SHP77 (cell line): ENCODE results near the gene DENND2A.
A peak's percentile ranks its signal among the peaks of the same experiment; 100 is the strongest.
"Not testable (repeated sequence)": the region's sequence is repeated elsewhere in the genome, so short reads cannot be mapped to it uniquely, and the experiment has no call there.

Experiments
- DNase-seq, 2 experiments: peaks; one replicate each; lab custom pipeline; 2025; lab: John Stamatoyannopoulos, UW

The DENND2A gene

DNA sequence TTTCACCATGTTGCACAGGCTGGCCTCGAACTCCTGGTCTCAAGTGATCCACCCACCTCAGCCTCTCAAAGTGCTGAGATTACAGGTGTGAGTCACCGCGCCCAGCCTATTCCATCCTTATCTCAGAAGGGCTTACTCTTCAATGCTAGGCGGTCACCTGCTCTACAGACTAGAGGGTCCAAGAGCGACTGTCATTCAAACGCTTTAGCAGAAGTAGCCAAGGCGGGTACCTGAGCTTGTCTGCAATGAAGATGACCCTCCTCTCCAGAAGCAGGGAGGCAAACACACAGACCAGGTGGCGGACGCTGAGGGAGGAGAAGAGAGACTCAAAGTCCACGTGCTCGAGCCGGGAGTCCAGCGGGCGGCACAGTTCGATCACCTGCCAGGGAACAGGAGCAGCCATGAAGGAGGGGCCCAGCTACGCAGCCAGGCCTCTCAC lies 96.2 kb downstream of the DENND2A start:
- DNase-seq: no peak

DNA sequence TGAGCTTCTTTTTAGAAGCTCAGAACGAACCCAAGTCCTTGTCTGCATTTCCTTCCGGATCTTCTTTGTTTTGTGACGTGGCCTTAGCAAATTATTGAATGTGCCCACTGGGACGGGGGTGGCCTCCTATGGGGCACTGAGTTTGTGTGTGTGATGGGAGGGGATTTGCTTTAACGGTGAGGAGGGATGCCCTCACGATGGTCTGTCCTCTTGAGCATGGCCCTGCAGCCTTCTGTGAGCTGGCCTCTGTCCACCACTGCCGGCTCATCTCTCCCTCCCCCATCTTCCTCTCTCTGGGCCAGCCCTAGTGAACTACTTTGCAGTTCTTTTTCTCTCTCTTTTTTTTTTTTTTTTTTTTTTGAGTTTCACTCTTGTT lies 98.4 kb downstream of the DENND2A start:
- no peak for DNase-seq

DNA sequence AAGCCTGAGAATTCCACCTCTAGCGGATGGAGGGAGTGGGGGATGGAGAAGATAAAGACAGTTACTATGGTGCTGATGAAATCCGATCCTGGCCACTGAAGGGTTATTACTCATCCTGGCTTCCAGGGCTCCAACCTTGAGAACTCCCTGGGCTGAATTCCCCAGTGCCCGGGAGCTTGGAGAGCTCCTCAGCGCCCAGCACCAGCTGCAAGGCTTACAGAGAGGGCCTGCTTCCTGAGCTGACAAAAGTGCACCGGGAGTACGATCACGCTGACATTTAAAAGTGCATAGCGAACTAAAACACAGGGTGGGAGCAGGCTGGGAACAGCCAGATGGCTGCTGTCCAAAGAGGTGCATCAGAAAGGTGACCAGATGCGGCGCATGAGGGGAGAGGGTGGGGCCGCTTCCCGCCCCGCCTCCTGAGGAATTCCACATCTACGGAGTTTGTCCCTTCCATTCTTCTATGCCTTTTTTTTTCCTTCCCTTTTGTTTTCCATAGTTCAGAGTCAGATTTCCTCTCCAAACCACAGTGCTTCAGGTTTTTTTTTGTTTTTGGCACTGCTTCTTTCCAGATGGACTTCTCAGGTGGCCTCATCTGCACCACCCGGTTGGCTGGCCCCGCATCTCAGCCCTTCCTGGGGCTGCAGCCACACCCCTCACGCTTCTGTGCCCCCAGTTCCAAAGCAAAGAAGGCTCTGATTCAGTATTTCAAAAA lies 98.9 kb downstream of the DENND2A start:
- DNase-seq: peak; percentile 72 to 86

DNA sequence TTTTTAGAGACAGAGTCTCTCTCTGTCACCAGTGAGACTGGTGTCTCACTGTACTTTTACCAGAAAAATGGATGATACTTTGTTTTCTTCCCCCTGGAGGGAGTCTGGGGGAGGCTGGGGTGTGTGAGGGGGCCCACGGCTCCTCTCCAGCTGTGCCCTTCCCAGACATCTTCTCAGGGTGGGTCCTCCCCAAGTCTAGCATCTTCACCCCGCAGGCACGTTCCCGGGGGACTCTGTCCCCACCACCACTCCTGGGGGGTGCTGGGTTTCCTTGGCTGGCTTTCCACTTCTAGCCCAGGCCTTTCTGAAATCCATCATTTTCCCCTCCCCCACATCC lies 99.5 kb downstream of the DENND2A start:
- DNase-seq: no peak

DNA sequence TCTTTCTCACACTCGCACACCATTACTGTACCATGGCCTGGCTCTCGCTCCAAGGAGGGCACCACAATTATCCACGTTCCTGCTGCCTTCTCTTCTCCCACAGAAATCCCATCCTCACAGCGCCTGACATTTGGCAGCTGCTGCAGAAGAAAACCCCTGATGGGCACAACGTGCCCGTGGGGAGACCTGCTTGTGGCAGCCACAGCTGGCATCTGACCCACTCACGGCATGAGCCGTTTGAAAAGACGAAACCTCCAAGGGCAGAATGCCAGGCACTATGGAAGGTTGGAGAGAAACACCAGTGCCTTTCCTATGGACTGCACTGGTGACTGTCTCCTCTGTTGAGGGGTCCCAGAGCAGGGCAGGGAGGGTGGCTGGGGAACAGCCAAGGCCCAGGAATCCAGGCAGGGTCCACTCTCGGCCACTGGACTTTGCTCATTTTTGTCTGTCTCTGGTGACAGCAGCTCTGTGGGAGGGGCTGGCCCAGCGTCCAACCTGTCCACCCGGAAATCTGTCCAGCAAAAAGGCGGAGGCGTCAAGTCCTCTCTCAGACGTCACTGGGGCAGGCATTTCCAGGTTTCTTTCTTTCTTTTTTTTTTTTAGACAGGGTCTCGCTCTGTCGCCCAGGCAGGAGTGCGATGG lies 100.4 kb downstream of the DENND2A start:
- no peak for DNase-seq

DNA sequence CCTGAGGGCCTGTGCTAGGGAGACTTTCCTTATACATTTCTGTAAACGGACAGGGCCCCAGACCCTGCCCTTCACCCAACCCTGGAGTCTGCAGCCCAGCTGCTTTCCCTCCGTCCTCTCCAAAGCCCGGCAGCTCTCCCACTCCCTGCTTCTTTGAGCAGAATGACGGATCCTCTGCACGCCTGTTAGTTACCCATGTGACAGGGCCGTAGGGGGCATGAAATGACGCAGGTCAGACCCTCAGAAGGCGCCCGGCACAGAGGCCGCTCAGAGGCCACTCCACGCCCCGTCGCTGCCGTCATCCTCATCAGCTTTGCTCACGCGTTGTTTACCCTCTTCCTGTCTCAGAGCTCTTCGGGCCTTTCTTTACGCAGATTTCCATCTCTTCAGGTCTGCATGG lies 101.2 kb downstream of the DENND2A start:
- DNase-seq: no peak

DNA sequence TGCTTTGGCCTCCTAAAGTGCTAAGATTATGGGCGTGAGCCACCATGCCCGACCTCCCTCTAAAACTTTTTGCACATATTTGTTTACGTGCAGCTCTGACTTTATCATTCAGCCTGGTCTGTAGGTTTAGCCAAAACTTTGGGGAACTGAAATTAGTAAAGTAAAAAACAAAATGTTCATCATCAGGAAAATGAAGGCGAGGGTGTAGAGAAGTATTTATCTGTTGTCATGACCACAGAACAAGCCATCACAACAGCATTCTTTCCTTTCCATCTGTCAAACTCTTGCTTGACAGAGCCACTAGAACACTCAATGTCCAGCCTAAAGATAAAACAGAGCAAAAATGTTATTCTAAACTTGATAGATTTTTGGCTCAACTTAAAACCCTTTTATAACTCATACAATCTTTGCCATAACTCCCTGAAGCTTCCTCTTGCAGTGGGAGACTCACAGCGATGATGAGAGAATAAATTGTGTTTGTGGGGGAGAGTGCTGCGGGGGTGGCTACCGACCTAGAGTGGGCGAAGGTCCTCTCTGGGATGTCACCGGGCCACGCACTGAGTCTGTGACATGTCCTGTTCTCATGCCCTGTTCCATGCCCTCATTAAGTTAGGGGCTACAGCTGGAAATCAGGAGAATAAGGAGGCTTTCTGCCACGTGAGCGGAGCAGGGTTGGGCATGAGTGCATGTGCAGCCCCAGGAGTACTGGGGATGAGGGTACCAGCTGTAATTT lies 102.7 kb downstream of the DENND2A start:
- DNase-seq: no peak

DNA sequence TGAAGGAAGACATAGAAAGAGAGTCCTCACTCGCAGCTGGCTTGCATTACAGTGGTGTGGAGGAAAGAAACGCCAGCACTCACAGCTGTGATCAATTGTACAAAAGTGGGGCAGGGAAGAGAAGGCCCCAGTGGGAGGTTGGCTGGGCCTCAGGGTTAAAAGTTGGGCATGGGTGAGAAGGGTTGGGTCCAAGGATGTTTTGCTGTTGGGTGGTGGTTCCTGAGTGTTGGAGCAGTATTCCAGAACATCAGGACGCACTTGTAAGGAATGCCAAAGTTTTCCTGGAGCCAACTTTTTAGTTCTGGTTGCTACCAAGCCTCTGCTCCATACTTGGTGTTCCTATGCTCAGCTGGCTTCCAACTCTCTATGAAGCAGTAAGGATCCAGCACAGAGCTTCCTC lies 105.9 kb downstream of the DENND2A start:
- no peak for DNase-seq

DNA sequence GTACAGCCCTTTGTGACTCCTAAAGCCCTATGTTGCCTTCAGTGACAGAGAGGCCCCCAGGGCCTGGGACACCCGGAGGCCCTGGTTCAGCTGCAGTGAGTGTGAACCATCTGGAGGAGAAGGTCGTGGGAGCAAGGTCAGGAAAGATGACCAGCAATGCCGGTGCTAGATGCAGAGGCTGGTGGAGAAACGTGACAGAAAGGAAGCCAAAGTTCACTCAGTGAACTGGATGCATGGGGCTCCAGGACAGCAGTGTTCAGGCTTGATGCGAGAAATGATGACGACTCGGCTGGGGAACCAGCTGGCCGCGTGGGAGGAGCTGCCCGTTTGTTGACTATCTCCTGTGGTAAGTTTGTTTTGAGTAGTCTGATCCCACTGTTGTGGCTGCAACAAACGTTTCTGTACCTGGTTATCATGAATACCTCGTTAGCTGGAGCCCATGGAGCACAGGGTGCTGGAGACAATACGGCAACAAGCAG lies 107.2 kb downstream of the DENND2A start:
- no peak for DNase-seq

DNA sequence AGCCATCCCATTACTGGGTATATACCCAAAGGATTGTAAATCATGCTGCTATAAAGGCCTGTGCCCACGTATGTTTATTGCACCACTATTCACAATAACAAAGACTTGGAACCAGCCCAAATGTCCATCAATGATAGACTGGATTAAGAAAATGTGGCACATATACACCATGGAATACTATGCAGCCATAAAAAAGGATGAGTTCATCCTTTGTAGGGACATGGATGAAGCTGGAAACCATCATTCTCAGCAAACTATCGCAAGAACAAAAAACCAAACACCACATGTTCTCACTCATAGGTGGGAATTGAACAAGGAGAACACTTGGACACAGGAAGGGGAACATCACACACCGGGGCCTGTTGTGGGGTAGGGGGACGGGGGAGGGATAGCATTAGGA lies 111.2 kb downstream of the DENND2A start:
- not testable (repeated sequence) for DNase-seq

DNA sequence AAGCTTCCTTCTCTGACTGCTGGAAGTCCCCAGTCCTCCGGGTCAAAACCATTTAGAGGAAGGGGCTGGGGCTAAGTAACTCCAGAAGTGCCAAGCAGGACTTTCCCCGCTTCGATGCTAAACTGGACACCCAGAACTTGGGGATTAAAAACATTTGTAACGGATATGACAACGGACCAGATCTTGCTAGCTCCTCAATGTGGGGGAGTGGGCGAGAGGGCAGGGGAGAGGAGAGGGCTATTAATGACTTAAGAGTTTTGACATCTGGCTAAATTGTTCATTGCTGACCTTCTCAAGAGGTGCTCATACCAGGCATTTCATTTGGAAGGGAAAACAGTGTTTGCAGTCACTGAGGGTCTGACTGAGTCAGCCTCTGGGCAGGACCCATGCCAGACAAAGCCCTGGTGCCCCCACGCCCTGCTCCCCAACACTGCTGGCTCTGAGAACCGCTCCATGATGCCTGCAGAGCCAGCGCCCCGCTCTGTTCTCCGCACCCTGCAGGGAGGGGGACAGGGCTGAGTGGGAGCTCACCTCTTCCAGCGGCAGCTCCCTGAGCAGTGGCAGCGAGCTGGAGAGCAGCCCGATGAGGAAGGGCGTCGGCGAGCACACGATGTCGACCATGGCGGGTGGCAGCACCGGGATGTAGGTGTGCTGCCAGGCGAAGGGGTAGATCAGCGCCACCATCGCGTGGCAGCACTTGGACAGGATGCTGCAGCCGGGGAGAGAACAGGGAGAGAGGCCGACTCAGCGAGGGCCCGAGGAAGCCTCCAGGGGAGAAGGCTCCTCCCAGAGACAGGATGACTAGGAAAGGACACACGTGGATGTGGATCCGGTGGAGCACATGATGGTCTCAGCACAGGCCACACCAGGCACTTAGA lies 113.6 kb downstream of the DENND2A start:
- no peak for DNase-seq

DNA sequence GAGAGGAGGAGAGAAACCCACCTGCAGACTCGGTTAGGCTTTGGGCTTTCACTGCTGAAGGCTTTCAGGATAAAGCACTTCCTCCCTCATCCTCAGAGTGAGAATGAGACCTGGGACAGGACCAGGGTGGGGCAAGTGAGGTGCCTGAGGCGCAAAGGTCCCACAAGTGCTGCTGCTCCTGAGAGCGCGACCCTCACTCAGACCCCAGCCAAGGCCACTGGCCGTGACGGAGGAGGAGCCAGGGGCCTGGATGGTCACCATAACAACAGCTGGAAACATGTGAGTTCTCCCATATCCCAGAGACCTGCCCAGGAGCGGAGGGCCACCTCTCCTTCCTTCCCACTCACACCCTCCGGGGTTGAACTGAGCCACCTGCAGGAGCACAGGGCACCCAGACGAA lies 114.4 kb downstream of the DENND2A start:
- no peak for DNase-seq

DNA sequence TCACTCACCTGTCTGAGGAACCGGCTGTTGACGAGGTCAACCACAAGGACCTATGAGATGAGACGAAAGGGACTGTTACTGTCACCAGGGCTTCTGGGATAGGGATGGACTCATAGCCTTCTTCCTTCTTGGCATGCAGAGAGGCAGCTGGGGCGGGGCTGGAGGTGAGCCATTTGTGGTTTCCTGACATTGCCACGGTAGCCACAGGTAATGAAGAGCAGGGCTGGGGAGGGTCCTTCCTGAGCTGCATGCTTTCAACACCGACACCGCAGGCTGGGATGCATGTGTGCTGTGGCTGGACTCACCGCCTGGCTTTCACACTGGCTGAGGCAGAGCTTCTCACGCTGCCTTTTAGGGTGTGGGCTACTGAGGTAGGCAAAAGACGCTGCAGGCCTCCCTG lies 114.9 kb downstream of the DENND2A start:
- no peak for DNase-seq

DNA sequence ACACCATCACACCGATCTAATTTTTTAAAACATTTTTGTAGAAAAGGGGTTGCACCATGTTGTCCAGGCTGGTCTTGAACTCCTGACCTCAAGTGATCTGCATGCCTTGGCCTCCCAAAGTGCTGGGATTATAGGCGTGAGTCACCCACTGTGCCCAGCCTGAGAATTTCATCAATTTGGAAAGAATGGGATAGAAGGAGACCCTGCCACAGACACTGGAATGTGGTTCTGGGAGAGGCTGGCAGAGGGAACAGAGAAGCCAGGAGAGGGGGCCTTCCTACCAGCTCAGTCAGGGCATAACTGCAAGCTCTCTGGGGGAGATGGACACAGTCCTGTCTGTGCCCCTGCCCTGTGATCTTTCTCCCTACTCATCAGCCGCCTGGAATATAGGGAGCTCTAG lies 119.2 kb downstream of the DENND2A start:
- no peak for DNase-seq

DNA sequence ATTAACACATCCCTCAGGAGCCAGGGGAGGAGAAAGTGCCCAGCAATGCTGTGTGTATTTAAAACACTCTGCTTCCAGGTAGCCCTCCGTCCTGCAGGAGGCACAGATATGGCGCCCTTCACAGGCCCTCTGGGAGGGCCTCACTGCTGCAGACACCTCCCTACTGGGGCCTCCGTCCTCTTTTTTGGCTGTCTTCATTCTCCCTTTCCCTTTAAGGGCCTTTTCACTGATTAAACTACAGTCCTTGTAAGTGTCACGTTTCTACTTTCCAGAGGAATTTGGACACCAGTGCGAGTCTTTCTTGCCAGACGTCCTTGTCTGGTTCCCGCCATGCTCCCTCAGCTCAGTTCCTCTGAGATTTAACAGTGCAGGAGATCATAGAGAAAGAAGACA lies 121.6 kb downstream of the DENND2A start:
- DNase-seq: no peak

DNA sequence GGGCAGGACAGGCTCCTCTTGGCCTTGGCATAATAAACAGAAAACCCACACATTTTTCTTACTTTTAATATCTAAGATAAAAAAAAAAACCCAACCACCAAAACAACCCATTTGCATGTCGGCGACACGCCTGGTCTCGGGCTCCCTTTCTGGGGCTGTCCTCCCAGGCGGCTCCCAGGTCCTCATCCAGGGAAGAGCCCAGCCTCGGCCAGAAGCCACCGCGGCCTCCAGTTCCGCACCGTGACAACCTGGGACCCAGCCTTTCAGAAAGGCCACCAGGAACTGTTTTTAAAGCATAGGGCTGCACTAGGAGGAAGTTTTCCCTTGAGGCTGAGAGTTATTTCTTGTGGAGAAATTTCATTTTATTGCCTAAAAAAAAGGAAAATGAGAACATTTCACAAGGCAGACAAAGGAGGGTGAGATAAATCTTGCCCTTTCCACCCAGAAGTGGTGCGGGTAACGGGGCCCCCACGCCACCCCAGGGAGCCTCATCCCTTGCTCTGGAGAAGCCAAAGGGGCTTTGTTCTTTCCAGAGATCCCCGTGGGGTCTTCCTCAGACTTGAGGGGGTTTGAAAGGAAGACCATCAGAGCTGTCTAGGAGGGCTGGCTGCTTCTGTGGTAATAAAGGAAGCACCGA lies 122.1 kb downstream of the DENND2A start:
- no peak for DNase-seq

DNA sequence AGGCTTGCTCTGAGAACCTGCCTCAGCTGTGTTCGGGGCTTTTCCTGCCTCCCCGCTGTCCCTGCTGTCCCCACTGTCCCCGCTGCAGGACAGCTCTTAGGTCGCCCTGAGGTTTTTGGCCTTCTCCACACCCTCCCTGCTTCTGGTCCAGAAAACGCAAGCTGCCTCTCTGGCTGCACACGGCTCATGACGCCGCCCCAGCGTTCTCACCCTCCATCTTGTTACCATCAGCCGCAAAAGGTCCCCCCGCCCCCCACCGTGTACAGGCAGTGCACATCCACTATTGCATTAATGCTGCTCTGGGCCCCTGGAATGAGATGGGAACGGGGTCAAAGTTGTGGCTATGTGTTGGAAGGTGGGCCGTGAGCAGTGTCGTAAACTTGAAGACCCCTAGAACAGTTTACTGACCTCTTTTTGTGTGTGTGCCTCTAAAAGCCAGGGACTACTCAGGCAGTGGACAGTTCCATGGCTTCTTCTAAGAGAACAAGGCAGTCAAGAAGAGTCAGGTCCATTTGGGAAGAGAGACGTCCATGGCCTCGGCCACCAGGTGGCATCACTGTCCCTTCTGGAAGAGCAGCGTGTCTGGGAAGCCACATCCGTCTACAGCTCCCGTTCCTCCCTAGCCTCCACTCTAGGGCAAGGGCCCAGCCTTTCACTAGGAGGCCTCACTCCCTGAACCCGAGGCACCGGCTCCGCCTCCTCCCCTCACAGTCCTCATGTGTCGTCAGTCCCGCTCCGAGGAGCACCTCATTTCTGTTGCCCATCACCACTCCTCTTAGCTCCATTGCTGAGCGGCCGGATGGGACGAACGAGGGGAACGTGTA lies 122.9 kb downstream of the DENND2A start:
- peak; percentile 73 to 88 for DNase-seq

DNA sequence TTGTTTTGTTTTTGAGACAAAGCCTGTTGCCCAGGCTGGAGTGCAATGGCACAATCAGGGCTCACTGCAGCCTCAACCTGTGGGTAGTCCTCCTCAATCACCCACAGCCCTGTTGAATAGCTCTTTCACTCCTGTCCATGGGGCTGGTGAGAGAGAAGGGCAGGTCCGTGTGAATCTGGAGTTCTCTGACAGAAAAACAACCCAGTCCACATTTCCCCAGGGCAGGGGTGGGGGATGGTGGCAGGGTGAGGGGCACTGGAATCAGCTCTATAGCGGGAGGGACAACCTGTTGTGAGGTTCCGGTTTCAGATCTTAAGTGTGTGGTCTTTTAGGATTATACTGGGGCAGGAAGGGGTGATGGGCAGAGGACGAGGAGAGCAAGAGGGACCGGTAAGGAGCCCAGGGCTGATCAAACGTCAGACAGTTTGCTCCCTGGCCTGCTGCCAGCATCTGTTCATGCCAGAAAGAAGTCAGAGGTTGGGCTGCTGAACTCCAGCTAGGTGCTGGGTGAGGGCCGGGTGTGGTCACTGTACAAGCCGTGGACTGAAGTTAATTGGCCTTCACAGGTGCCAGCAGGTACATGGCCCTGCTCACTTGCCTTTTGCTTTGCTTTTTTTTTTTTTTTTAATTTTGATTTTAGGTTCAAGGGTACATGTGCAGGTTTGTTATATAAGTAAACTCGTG lies 128.2 kb downstream of the DENND2A start:
- peak; percentile 71 to 81 for DNase-seq

DNA sequence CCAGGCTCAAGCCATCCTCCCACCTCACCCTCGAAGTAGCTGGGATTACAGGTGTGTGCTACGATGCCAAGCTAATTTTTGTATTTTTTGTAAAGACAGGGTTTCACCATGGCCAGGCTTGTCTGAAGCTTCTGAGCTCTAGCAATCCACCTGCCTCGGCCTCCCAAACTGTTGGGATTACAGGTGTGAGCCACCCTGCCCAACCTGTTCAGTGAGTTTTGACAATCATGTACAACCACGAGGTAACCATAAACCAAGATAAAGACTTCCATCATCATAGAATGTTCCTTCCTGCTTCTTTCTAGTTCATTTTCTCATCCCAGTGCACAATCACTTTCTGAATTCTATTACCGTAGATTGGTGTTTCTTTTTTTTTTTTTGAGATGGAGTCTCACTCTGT lies 130.8 kb downstream of the DENND2A start:
- DNase-seq: no peak

DNA sequence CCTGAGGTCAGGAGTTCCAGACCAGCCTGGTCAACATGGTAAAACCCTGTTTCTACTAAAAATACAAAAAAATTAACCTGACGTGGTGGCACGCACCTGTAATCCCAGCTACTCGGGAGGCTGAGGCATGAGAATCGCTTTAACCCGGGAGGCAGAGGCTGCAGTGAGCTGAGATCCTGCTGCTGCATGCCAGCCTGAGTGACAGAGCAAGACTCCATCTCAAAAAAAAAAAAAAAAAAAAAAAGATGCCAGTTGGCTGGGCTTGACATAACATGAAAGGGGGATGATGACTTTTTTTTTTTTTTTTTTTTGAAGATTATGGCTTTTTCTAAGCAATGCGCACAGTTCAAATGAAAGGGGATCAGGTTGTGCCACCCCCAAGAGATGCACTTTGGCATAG lies 133.1 kb downstream of the DENND2A start:
- DNase-seq: not testable (repeated sequence)
